Erythroblast (primary cell): ENCODE results near the gene EAF1.

ENCODE experiments used
- GATA1 ChIP-seq: IDR thresholded peaks from 2 replicates; pipeline ENCODE4 v1.6.1; 2011; ENCODE audit warnings: low read depth, mild to moderate bottlenecking, control low read depth, low read length, moderate library complexity
- POLR2A ChIP-seq: IDR thresholded peaks from 2 replicates; pipeline ENCODE4 v1.6.1; 2011; ENCODE audit warnings: mild to moderate bottlenecking, low read length

DNA sequence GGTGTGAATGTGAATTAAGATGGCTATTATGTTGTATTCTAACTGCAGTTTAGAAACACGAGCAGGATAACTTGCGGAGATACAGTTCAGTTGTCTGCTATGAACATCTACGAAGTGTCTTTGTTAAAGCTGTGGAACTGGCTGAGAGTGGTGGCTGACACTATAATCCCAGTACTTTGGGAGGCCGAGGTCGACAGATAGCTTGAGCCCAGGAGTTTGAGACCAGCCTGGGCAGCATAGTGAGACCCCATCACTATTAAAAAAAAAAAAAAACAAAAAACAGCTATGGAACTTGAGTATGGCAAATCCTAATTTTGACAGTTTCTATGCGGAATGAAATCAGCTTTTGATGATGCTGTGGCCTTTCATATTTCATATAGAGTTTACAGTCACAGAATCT lies 1.7 kb downstream of the EAF1 start:
- TF ChIP-seq POLR2A (no peak), GATA1 (no peak)
